ENCODE data around the gene NUP153.

NUP153 gene

GRCh38 chr6:17672064-17672718 lies 34.5 kb downstream of the NUP153 start:
- TF ChIP-seq JUND (IDR thresholded peaks at IDR 0.05; ENCODE audit: low read depth) = no peak
- no peak for DNase-seq (ENCODE audit: low read depth in 1 of 2, low spot score in 1 of 2)
- in situ Hi-C loops (cut with HindIII; ENCODE audit: low pct_unique_long_range_greater_than_20kb, low sequenced_read_pairs) = no loop called here

- in situ Hi-C loops (cut with HindIII; ENCODE audit: low pct_unique_long_range_greater_than_20kb, low sequenced_read_pairs) = no loop called here
- TF ChIP-seq JUND (IDR thresholded peaks at IDR 0.05; ENCODE audit: low read depth) = no peak
- no peak for DNase-seq (ENCODE audit: low read depth in 1 of 2, low spot score in 1 of 2)
These were observed 40.1 kb downstream of the NUP153 start for GRCh38 chr6:17666646-17667045.

GRCh38 chr6:17665132-17665531 lies 41.6 kb downstream of the NUP153 start:
- in situ Hi-C loops (cut with HindIII; ENCODE audit: low pct_unique_long_range_greater_than_20kb, low sequenced_read_pairs) = no loop called here
- DNase-seq (ENCODE audit: low read depth in 1 of 2, low spot score in 1 of 2) = no peak
- no peak for TF ChIP-seq JUND (IDR thresholded peaks at IDR 0.05; ENCODE audit: low read depth)

- TF ChIP-seq JUND (IDR thresholded peaks at IDR 0.05; ENCODE audit: low read depth) = no peak
- DNase-seq (ENCODE audit: low read depth in 1 of 2, low spot score in 1 of 2) = no peak
- in situ Hi-C loops (cut with HindIII; ENCODE audit: low pct_unique_long_range_greater_than_20kb, low sequenced_read_pairs) = no loop called here
These were observed 43.5 kb downstream of the NUP153 start for GRCh38 chr6:17663226-17663625.

GRCh38 chr6:17662585-17662984 lies 44.1 kb downstream of the NUP153 start:
- in situ Hi-C loops (cut with HindIII; ENCODE audit: low pct_unique_long_range_greater_than_20kb, low sequenced_read_pairs) = no loop called here
- no peak for TF ChIP-seq JUND (IDR thresholded peaks at IDR 0.05; ENCODE audit: low read depth)
- DNase-seq (ENCODE audit: low read depth in 1 of 2, low spot score in 1 of 2) = no peak

GRCh38 chr6:17656644-17657043 lies 50.1 kb downstream of the NUP153 start:
- in situ Hi-C loops (cut with HindIII; ENCODE audit: low pct_unique_long_range_greater_than_20kb, low sequenced_read_pairs) = no loop called here

GRCh38 chr6:17656092-17656491 lies 50.6 kb downstream of the NUP153 start:
- no peak for DNase-seq (ENCODE audit: low read depth in 1 of 2, low spot score in 1 of 2)
- no peak for TF ChIP-seq JUND (IDR thresholded peaks at IDR 0.05; ENCODE audit: low read depth)
- in situ Hi-C loops (cut with HindIII; ENCODE audit: low pct_unique_long_range_greater_than_20kb, low sequenced_read_pairs) = no loop called here

More at GRCh38 chr6:17656644-17657043, 50.1 kb downstream of the NUP153 start:
- no peak for DNase-seq (ENCODE audit: low read depth in 1 of 2, low spot score in 1 of 2)
- TF ChIP-seq JUND (IDR thresholded peaks at IDR 0.05; ENCODE audit: low read depth) = no peak

- no peak for DNase-seq (ENCODE audit: low read depth in 1 of 2, low spot score in 1 of 2)
- no peak for TF ChIP-seq JUND (IDR thresholded peaks at IDR 0.05; ENCODE audit: low read depth)
- in situ Hi-C loops (cut with HindIII; ENCODE audit: low pct_unique_long_range_greater_than_20kb, low sequenced_read_pairs) = no loop called here
These were observed 53.4 kb downstream of the NUP153 start for GRCh38 chr6:17653198-17653882.

- DNase-seq (ENCODE audit: low read depth in 1 of 2, low spot score in 1 of 2) = no peak
- no peak for TF ChIP-seq JUND (IDR thresholded peaks at IDR 0.05; ENCODE audit: low read depth)
- in situ Hi-C loops (cut with HindIII; ENCODE audit: low pct_unique_long_range_greater_than_20kb, low sequenced_read_pairs) = no loop called here
These were observed 55.9 kb downstream of the NUP153 start for GRCh38 chr6:17650656-17651309.

GRCh38 chr6:17648745-17649144 lies 58.0 kb downstream of the NUP153 start:
- in situ Hi-C loops (cut with HindIII; ENCODE audit: low pct_unique_long_range_greater_than_20kb, low sequenced_read_pairs) = no loop called here
- no peak for DNase-seq (ENCODE audit: low read depth in 1 of 2, low spot score in 1 of 2)
- TF ChIP-seq JUND (IDR thresholded peaks at IDR 0.05; ENCODE audit: low read depth) = no peak

- TF ChIP-seq JUND (IDR thresholded peaks at IDR 0.05; ENCODE audit: low read depth) = no peak
- in situ Hi-C loops (cut with HindIII; ENCODE audit: low pct_unique_long_range_greater_than_20kb, low sequenced_read_pairs) = no loop called here
- DNase-seq (ENCODE audit: low read depth in 1 of 2, low spot score in 1 of 2) = no peak
These were observed 66.2 kb downstream of the NUP153 start for GRCh38 chr6:17640477-17640917.

- no peak for DNase-seq (ENCODE audit: low read depth in 1 of 2, low spot score in 1 of 2)
- TF ChIP-seq JUND (IDR thresholded peaks at IDR 0.05; ENCODE audit: low read depth) = no peak
- in situ Hi-C loops (cut with HindIII; ENCODE audit: low pct_unique_long_range_greater_than_20kb, low sequenced_read_pairs) = no loop called here
These were observed 68.5 kb downstream of the NUP153 start for GRCh38 chr6:17638212-17638715.

GRCh38 chr6:17635568-17635967 lies 71.2 kb downstream of the NUP153 start:
- no peak for DNase-seq (ENCODE audit: low read depth in 1 of 2, low spot score in 1 of 2)
- in situ Hi-C loops (cut with HindIII; ENCODE audit: low pct_unique_long_range_greater_than_20kb, low sequenced_read_pairs) = no loop called here
- TF ChIP-seq JUND (IDR thresholded peaks at IDR 0.05; ENCODE audit: low read depth) = no peak
